H1 (cell line): Measurements from ENCODE around the gene JAG2. TPM values are rescaled to one million over a fixed set of nuclear protein-coding genes. Genes with fewer than 3 reads are reported as not detected.

Experiments
- BRCA1 ChIP-seq: IDR thresholded peaks from 2 replicates; pipeline ENCODE4 v1.6.1; 2012; ENCODE audit warnings: low read depth, low read length, improper control_type of control experiment
- CBX8 ChIP-seq: fragments of 300-800, 300-1000 bp; sonication (generic); IDR thresholded peaks from 2 replicates; pipeline ENCODE4 v1.7.1; 2016; ENCODE audit warnings: low read depth, low read length, borderline replicate concordance
- FOSL1 ChIP-seq: IDR thresholded peaks from 2 replicates; pipeline ENCODE4 v1.6.1; 2011; ENCODE audit warnings: mild to moderate bottlenecking, low read depth, low read length, moderate library complexity; ENCODE audit not compliant: insufficient read depth
- JUN ChIP-seq: IDR thresholded peaks from 2 replicates; pipeline ENCODE4 v1.6.1; 2011; ENCODE audit warnings: low read depth, mild to moderate bottlenecking, improper control_type of control experiment, low read length
- NRF1 ChIP-seq: IDR thresholded peaks from 2 replicates; pipeline ENCODE4 v1.6.1; 2011; ENCODE audit warnings: mild to moderate bottlenecking, low read depth, low read length, improper control_type of control experiment
- POLR2AphosphoS5 ChIP-seq: IDR thresholded peaks from 2 replicates; pipeline ENCODE4 v1.6.1; 2011; ENCODE audit warnings: low read depth, low read length
- SUZ12 ChIP-seq: fragments of 200-600 bp; sonication (generic); IDR thresholded peaks from 2 replicates; pipeline ENCODE4 v1.6.1; 2012; ENCODE audit warnings: mild to moderate bottlenecking, inconsistent platforms, low read length, moderate library complexity, mixed read lengths
- TAF1 ChIP-seq: IDR thresholded peaks from 2 replicates; pipeline ENCODE4 v1.6.1; 2011; ENCODE audit warnings: mild to moderate bottlenecking, low read depth, low read length
- ZNF274 ChIP-seq: IDR thresholded peaks from 2 replicates; pipeline ENCODE4 v1.7.0; 2012; ENCODE audit warnings: low read length, borderline replicate concordance; ENCODE audit errors: extremely low read depth
- polyA plus RNA-seq, 7 experiments: library from polyadenylated mRNA; depleted of rRNA in 3 of 7; stranded (reverse) in 5 of 7; unstranded in 2 of 7; fragments of >200 nt in 5 of 7; fragments of 200-250 nt in 2 of 7; gene quantifications; 1 replicate in 5 of 7; 2 replicates in 1 of 7; 4 replicates in 1 of 7; pipeline versions ENCODE4 v1.2.1 to v1.2.3, GENCODE V29; 2011 to 2013; ENCODE audit warnings: missing spikeins in 2 of 7, mixed read lengths in 2 of 7
- total RNA-seq: library from RNA; stranded (reverse); fragmentation: NEBNext Ultra II Directional; extraction: Animal tissue kit (Norgen Biotek cat#: 25700); gene quantifications from 2 replicates; pipeline ENCODE4 v1.2.1, GENCODE V29; 2021

JAG2 gene
- total and polyA plus RNA-seq, 2 of the 8 experiments (the other 6 are each of a cell fraction or from before 2014, with no cell fraction given): 2.8 to 6.2 TPM

GRCh38 chr14:105180592-105181548 lies 12.3 kb upstream of the JAG2 start, which contains the start of gene NUDT14 (continued):
- 0 out of 2 replicates have a peak, but pooled peaks have one; percentile 3 for TF ChIP-seq FOSL1
- no peak for TF ChIP-seq SUZ12
- no peak for TF ChIP-seq TAF1
- no peak for TF ChIP-seq BRCA1
- TF ChIP-seq CBX8: no peak
- no peak for TF ChIP-seq POLR2AphosphoS5
- TF ChIP-seq ZNF274: no peak
- no peak for TF ChIP-seq JUN
- peak; percentile 25; the same call in 1 of the 2 replicates for TF ChIP-seq NRF1
